Body of pancreas (tissue), 4 donors: ENCODE results near the gene GNAZ. TPM values are rescaled to one million over a fixed set of nuclear protein-coding genes. Genes with fewer than 3 reads are reported as not detected.

Experiments
- ATAC-seq: fragments of 150-250 bp; one replicate; pipeline ENCODE4 v1.9.1; 2016
- DNase-seq, 4 donors: peaks; one replicate each; pipeline ENCODE4 v3.0.0-alpha.2; 2019
- H3K27ac ChIP-seq, 4 donors: fragments of 200-600 bp; sonication (generic); 1 replicate in 3 of 4; 2 replicates in 1 of 4; pipeline versions ENCODE4 v1.5.1 to v1.6.1; 2016 to 2019; ENCODE audit warnings: mild to moderate bottlenecking in 1 of 4, mixed read lengths in 1 of 4, moderate library complexity in 1 of 4
- H3K27me3 ChIP-seq, 2 donors: fragments of 200-600 bp; sonication (generic); one replicate each; pipeline ENCODE4 v1.6.0; 2016; ENCODE audit warnings: mild to moderate bottlenecking in 1 of 2
- H3K36me3 ChIP-seq, 2 donors: fragments of 200-600 bp; sonication (generic); replicated peaks in 1 of 2; 2 replicates each; pipeline ENCODE4 v1.5.1; 2016; ENCODE audit warnings: low read depth in 2 of 2; ENCODE audit not compliant: insufficient read depth in 1 of 2
- H3K4me1 ChIP-seq: fragments of 200-600 bp; sonication (generic); one replicate; pipeline ENCODE4 v1.6.0; 2016
- H3K4me3 ChIP-seq, 2 donors: fragments of 200-600 bp; sonication (generic); 1 replicate in 1 of 2; 2 replicates in 1 of 2; pipeline ENCODE4 v1.5.1; 2016 to 2019
- H3K9me3 ChIP-seq, 3 donors: fragments of 200-600 bp; sonication (generic); 1 replicate in 2 of 3; 2 replicates in 1 of 3; pipeline ENCODE4 v1.5.1; 2016
- POLR2A ChIP-seq, 3 donors: fragments of 450-650 bp; IDR thresholded peaks; one replicate each; pipeline ENCODE4 v1.6.1; 2016; ENCODE audit warnings: antibody characterized with exemption in 3 of 3, mild to moderate bottlenecking in 2 of 3
- WGBS, 2 donors: methylation state at CpG; one replicate each; pipeline ENCODE4 v1.1.5; 2017; 5-methylcytosine and 5-hydroxymethylcytosine counted together
- intact Hi-C: fragments of 100-400 bp; cut with DNase I; formaldehyde crosslinking; loops from one replicate; pipeline ENCODE4 v1.15.1; 2023
- total RNA-seq, 2 donors: library from RNA; depleted of rRNA; stranded (reverse); fragments of >200 nt; gene quantifications; one replicate each; pipeline ENCODE4 v1.1.0, GENCODE V29; 2016
- TF ChIP-seq, protein P1 (sequence below), 7 experiments: fragments of 450-650 bp in 4 of 7; fragments of 200-600 bp in 3 of 7; sonication (generic) in 3 of 7; IDR thresholded peaks; one replicate each; pipeline ENCODE4 v1.5.1; 2016 to 2019; ENCODE audit warnings: antibody characterized with exemption in 7 of 7

The GNAZ gene
- total RNA-seq, 2 donors from 2014 or later, result 0.33 to 2.3 TPM

DNA sequence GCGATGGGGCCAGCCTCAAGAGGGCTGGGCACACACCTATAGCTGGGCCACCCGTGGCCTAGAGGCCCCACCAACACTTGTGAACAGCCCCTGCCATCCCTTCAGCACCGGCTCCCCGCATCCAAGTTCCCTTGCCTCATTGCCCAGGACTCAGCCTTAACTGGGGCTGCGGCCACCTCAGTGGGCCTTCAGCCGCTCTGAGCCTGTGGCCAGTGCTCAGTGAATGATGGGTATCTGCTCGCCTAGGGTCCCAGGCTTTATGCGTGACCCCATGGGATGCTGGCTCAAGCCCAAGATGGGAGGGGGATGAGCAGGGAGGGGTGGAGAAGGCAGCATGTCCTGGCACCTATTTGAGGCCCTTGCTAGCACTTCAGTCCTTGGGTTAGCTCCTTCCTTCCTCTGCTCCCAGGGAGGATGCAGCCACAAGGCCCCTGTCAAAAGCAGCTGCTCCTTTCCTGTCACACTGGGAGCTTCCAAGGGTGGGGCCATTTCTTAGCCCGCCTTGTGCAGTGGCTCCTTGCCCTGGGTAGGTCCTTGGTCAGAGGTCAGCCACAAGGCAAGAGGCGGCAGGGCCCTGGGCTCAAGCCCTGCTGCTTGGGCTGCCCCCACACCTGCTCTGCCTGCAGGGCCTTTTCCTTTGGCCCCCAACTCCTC, 31.8 kb downstream of the GNAZ start:
- H3K36me3 ChIP-seq, result no peaks in the 10 kb centered on the region
- H3K27me3 ChIP-seq, result no peaks in the 10 kb centered on the region
- peaks cover 19% of the 10 kb centered on the region for H3K4me1 ChIP-seq
- TF ChIP-seq POLR2A (IDR thresholded peaks at IDR 0.05), result no peak
- TF ChIP-seq, protein P1, sequence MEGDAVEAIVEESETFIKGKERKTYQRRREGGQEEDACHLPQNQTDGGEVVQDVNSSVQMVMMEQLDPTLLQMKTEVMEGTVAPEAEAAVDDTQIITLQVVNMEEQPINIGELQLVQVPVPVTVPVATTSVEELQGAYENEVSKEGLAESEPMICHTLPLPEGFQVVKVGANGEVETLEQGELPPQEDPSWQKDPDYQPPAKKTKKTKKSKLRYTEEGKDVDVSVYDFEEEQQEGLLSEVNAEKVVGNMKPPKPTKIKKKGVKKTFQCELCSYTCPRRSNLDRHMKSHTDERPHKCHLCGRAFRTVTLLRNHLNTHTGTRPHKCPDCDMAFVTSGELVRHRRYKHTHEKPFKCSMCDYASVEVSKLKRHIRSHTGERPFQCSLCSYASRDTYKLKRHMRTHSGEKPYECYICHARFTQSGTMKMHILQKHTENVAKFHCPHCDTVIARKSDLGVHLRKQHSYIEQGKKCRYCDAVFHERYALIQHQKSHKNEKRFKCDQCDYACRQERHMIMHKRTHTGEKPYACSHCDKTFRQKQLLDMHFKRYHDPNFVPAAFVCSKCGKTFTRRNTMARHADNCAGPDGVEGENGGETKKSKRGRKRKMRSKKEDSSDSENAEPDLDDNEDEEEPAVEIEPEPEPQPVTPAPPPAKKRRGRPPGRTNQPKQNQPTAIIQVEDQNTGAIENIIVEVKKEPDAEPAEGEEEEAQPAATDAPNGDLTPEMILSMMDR (IDR thresholded peaks at IDR 0.05), result no peak
- H3K4me3 ChIP-seq, result no peak overlapping the region
- ATAC-seq (no peak), DNase-seq (no peak)
- intact Hi-C loops, result no loop called here
- WGBS, 2 donors, result 80 to 96% methylated on average over 4 to 9 of the region's 10 CpGs
- H3K27ac ChIP-seq, result no peak overlapping the region
- no peaks in the 10 kb centered on the region for H3K9me3 ChIP-seq

DNA sequence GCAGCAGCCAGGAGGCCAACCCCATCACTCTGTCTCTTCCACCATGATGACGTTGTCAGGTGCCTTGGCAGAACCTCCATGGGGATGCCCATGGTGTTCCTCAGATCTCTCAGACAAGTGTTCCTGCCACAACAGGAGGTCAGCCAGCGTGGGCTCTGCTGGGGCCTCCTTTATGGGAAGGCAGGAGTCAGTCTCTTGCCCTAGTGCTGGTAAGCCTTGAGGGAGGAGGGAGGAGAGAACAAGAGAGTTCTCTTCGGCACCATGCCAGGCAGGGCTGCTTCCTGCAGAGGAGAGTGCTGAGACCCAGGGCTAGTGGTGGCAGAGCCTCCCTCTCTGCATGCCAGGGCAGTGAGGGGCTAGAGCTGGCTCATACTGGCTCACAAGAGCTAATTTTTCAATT, 32.5 kb downstream of the GNAZ start:
- no peak for TF ChIP-seq POLR2A (IDR thresholded peaks at IDR 0.05)
- TF ChIP-seq, protein P1 (IDR thresholded peaks at IDR 0.05), result no peak
- ATAC-seq (no peak), DNase-seq (no peak)
- Histone ChIP-seq H3K36me3 (no peaks in the 10 kb centered on the region), H3K27me3 (no peaks in the 10 kb centered on the region), H3K4me1 (peaks cover 19% of the 10 kb centered on the region), H3K9me3 (no peaks in the 10 kb centered on the region), H3K4me3 (no peak overlapping the region), H3K27ac (no peak overlapping the region)
- intact Hi-C loops, result no loop called here
- 79 to 83% methylated on average over 1 to 3 of the region's 3 CpGs for WGBS, 2 donors

GRCh38 chr22:23103199-23103954, 33.1 kb downstream of the GNAZ start:
- no peak overlapping the region for H3K4me3 ChIP-seq
- TF ChIP-seq POLR2A (IDR thresholded peaks at IDR 0.05), result no peak
- TF ChIP-seq, protein P1 (IDR thresholded peaks at IDR 0.05), result no peak
- peaks cover 14% of the 10 kb centered on the region for H3K4me1 ChIP-seq
- H3K27ac ChIP-seq, result no peak overlapping the region
- no peaks in the 10 kb centered on the region for H3K9me3 ChIP-seq
- intact Hi-C loops, result no loop called here
- no peaks in the 10 kb centered on the region for H3K27me3 ChIP-seq
- WGBS, 2 donors, result 89 to 92% methylated on average over 11 to 13 of the region's 13 CpGs
- DNase-seq (no peak), ATAC-seq (no peak)
- H3K36me3 ChIP-seq, result no peaks in the 10 kb centered on the region

- ATAC-seq (no peak), DNase-seq (no peak)
- Histone ChIP-seq H3K4me1 (peaks cover 4% of the 10 kb centered on the region), H3K9me3 (no peaks in the 10 kb centered on the region), H3K4me3 (no peak overlapping the region), H3K27me3 (no peaks in the 10 kb centered on the region), H3K36me3 (no peaks in the 10 kb centered on the region), H3K27ac (no peak overlapping the region)
- intact Hi-C loops, result no loop called here
- WGBS, 2 donors, result 86 to 92% methylated on average over 11 to 12 of the region's 12 CpGs
- TF ChIP-seq, protein P1 (IDR thresholded peaks at IDR 0.05), result no peak
- TF ChIP-seq POLR2A (IDR thresholded peaks at IDR 0.05), result no peak
Observed at GRCh38 chr22:23104187-23104971, 34.1 kb downstream of the GNAZ start.
